Left lung (tissue), 10 donors: ENCODE measurements around the gene CDC27. TPM values are rescaled to one million over a fixed set of nuclear protein-coding genes. Genes with fewer than 3 reads are reported as not detected.
"Not testable (repeated sequence)": the region's sequence is repeated elsewhere in the genome, so short reads cannot be mapped to it uniquely, and the experiment has no call there.

ENCODE experiments used
- ATAC-seq: fragments of 200-7000 bp; cut with Tn5 transposase; one replicate; pipeline ENCODE4 v1.9.1; 2020; ENCODE audit warnings: moderate library complexity
- DNase-seq, 4 donors: peaks; one replicate each; pipeline ENCODE4 v3.0.0-alpha.2; 2013 to 2020
- H3K27ac ChIP-seq, 2 donors: fragments of 200-600 bp; sonication (generic) in 1 of 2; one replicate each; pipeline versions ENCODE4 v1.5.0 to v1.8.0; 2020 to 2021
- H3K27me3 ChIP-seq, 2 donors: fragments of 200-600 bp; sonication (generic) in 1 of 2; one replicate each; pipeline versions ENCODE4 v1.5.0 to v1.8.0; 2020 to 2021
- H3K36me3 ChIP-seq, 2 donors: fragments of 200-600 bp; sonication (generic) in 1 of 2; one replicate each; pipeline versions ENCODE4 v1.5.0 to v1.8.0; 2020 to 2021
- H3K4me1 ChIP-seq, 2 donors: fragments of 200-600 bp; one replicate each; pipeline ENCODE4 v1.8.0; 2021
- H3K4me3 ChIP-seq, 2 donors: fragments of 200-600 bp; sonication (generic) in 1 of 2; one replicate each; pipeline versions ENCODE4 v1.5.0 to v1.8.0; 2020 to 2021; ENCODE audit warnings: mild to moderate bottlenecking in 1 of 2
- H3K9me3 ChIP-seq, 2 donors: fragments of 200-600 bp; sonication (generic) in 1 of 2; one replicate each; pipeline versions ENCODE4 v1.5.0 to v1.8.0; 2020 to 2021
- intact Hi-C, 2 donors: fragments of 100-400 bp; cut with DNase I; formaldehyde crosslinking; loops; one replicate each; pipeline versions ENCODE4 v1.11.2 to v1.14.2; 2022
- polyA plus RNA-seq, 6 donors: library from polyadenylated mRNA; unstranded; fragments of 120-200 nt; gene quantifications; one replicate each; pipeline ENCODE4 v1.2.1, GENCODE V29; 2013; ENCODE audit not compliant: insufficient read length in 6 of 6
- total RNA-seq, 2 donors: library from RNA; stranded (reverse); fragmentation: NEBNext Ultra II Directional; extraction: Animal tissue kit (Norgen Biotek cat#: 25700); gene quantifications; one replicate each; pipeline ENCODE4 v1.2.1, GENCODE V29; 2021
- TF ChIP-seq, protein P1 (sequence below), 2 donors: fragments of 200-600 bp; sonication (generic) in 1 of 2; IDR thresholded peaks; one replicate each; pipeline versions ENCODE4 v1.5.0 to v1.8.0; 2021; ENCODE audit warnings: antibody characterized with exemption in 2 of 2
- donor health status: DM: no; HTN: yes; CAD: no.
- donor health status: DM: no; HTN: no; CAD: no.

The CDC27 gene
- total and polyA plus RNA-seq, 8 donors: 59.3 to 85.1 (median 62.9) TPM

DNA sequence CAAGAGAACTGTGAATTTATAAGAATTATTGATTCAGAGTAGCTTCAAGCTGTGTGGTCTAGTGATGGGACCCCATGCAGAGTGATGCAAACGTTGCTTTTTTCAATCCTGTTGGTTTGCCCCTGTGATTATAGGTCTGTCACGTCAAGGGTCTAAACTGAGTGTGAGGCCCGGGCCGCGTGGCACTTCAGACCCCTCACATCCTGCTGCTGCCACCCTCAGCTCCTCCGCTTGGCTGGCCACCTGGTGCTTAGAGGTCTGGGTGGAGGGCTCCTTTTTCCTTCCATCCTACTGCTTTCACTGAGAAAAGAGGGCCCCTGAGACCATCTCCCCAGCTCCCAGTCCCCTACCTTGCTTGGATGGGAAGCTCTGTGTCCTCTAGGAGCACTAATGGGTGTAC lies 32.1 kb upstream of the CDC27 start:
- no peak overlapping the region for H3K27ac ChIP-seq
- no peaks in the 10 kb centered on the region for H3K27me3 ChIP-seq
- no peak overlapping the region for H3K4me3 ChIP-seq
- peaks cover 18 to 27% of the 10 kb centered on the region in 2 donors for H3K4me1 ChIP-seq
- TF ChIP-seq, protein P1, sequence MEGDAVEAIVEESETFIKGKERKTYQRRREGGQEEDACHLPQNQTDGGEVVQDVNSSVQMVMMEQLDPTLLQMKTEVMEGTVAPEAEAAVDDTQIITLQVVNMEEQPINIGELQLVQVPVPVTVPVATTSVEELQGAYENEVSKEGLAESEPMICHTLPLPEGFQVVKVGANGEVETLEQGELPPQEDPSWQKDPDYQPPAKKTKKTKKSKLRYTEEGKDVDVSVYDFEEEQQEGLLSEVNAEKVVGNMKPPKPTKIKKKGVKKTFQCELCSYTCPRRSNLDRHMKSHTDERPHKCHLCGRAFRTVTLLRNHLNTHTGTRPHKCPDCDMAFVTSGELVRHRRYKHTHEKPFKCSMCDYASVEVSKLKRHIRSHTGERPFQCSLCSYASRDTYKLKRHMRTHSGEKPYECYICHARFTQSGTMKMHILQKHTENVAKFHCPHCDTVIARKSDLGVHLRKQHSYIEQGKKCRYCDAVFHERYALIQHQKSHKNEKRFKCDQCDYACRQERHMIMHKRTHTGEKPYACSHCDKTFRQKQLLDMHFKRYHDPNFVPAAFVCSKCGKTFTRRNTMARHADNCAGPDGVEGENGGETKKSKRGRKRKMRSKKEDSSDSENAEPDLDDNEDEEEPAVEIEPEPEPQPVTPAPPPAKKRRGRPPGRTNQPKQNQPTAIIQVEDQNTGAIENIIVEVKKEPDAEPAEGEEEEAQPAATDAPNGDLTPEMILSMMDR (IDR thresholded peaks at IDR 0.05): no peak
- DNase-seq (no peak), ATAC-seq (no peak)
- H3K9me3 ChIP-seq: no peaks in the 10 kb centered on the region
- intact Hi-C loops: no loop called here
- no peaks in the 10 kb centered on the region for H3K36me3 ChIP-seq

DNA sequence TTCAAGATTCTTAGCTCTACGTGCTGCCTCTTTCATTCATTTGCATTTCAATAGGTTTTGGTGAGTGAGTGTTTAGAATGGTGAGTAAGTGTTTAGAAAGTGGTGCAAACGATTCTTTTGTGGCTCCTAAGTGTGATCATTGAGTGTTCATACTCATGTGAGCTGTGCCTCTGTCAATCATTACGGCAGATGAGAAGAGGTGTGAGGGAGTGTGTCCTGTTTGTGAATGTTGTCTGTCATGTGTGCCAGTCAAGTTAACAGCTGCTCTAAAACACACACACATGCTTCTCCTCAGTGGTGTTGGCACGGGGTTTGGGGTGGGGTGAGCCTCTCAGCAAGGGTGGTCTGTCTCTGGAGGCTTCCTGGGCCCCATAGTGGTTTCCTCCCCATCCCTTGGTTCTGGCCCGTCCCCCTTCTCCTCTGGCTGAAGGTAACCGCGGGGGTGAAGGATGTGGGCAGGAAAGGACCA lies 31.5 kb upstream of the CDC27 start:
- H3K27me3 ChIP-seq: no peaks in the 10 kb centered on the region
- TF ChIP-seq, protein P1 (IDR thresholded peaks at IDR 0.05): no peak
- ATAC-seq (no peak), DNase-seq (no peak)
- H3K4me3 ChIP-seq: no peak overlapping the region
- intact Hi-C loops: no loop called here
- H3K4me1 ChIP-seq: peaks cover 12 to 21% of the 10 kb centered on the region in 2 donors
- H3K27ac ChIP-seq: no peak overlapping the region
- H3K9me3 ChIP-seq: no peaks in the 10 kb centered on the region
- no peaks in the 10 kb centered on the region for H3K36me3 ChIP-seq

DNA sequence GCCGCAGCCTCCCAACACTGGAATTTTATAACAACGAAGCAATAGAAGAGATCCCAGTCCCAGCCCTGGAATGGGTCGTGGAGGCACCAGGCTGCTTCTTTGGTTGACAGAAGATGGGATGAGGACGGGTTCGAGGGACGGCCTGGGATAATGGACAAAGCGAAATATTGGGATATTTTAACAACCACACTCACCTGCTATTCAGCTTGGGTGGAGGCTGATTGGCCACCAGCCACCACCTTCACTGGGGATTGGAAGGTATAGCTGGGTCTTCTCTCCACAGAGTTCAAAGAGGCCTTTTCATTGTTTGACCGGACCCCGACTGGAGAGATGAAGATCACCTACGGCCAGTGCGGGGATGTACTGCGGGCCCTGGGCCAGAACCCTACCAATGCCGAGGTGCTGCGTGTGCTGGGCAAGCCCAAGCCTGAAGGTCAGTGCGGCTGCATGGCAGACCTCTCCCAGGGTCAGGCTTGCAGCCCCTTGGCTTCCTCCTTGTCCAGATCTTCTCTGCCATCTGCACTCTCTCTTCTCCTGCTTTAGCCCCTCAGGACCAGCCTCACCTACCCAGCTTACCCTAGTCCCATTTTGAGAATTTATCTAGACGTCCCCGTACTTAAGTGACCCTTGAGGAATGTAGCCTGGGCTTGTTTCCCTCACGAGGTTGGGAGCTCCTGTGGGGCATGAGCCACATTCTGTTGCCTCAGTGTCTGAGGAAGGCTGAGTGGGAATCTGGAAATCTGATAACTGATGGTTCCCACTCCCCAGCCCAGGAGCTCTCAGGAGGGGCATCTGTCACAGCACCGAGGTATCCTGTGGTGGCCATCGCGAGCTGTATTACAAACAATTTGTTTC lies 30.8 kb upstream of the CDC27 start:
- ATAC-seq (no peak), DNase-seq (no peak)
- Histone ChIP-seq H3K27ac (no peak overlapping the region), H3K4me3 (no peak overlapping the region), H3K4me1 (peaks cover 4 to 14% of the 10 kb centered on the region in 2 donors), H3K27me3 (no peaks in the 10 kb centered on the region), H3K36me3 (no peaks in the 10 kb centered on the region), H3K9me3 (no peaks in the 10 kb centered on the region)
- intact Hi-C loops: no loop called here
- TF ChIP-seq, protein P1 (IDR thresholded peaks at IDR 0.05): no peak

DNA sequence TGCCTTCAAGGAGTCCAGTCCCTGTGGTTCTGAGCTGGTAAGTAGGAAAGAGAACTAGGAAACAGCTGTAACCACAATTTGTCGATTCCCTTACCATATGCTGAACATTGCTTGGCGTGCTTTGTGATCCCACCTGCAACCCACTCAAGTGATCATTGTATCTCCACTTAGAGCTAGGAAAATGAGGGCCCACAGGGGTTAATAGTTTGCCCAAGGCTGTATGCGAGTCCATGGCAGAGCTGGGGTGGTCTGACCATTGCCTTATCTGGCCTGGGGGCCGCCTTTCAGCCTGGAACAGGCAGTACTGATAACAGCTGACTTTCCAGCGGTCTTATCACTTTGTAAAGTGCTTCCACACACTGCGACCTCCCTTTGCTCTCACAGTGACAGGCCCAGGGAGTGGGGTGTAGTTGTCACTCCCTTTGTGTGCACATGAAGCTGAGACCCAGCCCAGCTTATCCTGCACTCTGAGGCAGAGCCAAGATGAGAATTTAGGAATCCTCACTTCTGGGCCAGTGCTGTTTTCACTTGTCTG lies 29.9 kb upstream of the CDC27 start:
- H3K36me3 ChIP-seq: no peaks in the 10 kb centered on the region
- TF ChIP-seq, protein P1 (IDR thresholded peaks at IDR 0.05): no peak
- no peaks in the 10 kb centered on the region for H3K27me3 ChIP-seq
- H3K4me1 ChIP-seq: peaks cover 0 to 6% of the 10 kb centered on the region in 2 donors
- H3K27ac ChIP-seq: no peak overlapping the region
- intact Hi-C loops: no loop called here
- no peak for DNase-seq
- no peaks in the 10 kb centered on the region for H3K9me3 ChIP-seq
- H3K4me3 ChIP-seq: no peak overlapping the region
- no peak for ATAC-seq

DNA sequence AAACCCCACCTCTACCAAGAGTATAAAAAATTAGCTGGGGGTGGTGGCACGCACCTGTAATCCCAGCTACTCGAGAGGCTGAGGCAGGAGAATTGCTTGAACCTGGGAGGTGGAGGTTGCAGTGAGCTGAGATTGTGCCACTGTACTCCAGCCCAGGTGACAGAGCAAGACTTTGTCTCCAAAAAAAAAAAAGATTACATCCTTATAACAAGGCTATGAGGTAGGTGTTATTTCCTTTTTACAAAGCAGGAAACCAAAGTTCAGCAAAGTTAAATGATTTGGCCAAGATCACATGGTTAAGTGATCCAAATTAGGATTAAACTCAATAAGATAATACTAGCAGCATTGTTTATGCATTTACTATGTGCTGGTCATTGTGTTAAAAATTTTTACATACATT lies 28.2 kb upstream of the CDC27 start:
- H3K36me3 ChIP-seq, H3K27ac ChIP-seq, H3K9me3 ChIP-seq, H3K4me3 ChIP-seq, DNase-seq, intact Hi-C loops, H3K27me3 ChIP-seq, H3K4me1 ChIP-seq, ATAC-seq: not testable (repeated sequence)

DNA sequence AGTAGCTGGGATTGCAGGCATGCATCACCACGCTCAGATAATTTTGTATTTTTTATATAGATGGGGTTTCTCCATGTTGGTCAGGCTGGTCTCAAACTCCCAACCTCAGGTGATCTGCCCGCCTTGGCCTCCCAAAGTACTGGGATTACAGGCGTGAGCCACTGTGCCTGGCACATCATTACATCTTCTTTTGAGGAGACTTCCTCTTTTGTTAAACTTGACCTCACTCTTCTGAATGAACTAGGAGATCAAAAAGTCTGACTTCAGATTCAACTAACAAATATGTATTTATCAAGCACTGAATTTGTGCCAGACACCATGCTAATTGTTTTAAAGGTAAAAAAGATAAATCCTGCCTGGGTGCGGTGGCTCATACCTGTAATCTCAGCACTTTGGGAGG lies 27.7 kb upstream of the CDC27 start:
- not testable (repeated sequence) for H3K4me1 ChIP-seq

More for the DNA sequence above, 27.7 kb upstream of the CDC27 start:
- DNase-seq, intact Hi-C loops, H3K36me3 ChIP-seq, H3K4me3 ChIP-seq, ATAC-seq, H3K9me3 ChIP-seq, H3K27ac ChIP-seq, H3K27me3 ChIP-seq: not testable (repeated sequence)
